WERI-Rb-1 (cell line): ENCODE data around the gene VSIG10L2.

Experiments used
- DNase-seq: peaks from one replicate; pipeline ENCODE4 v3.0.0-alpha.2; 2020
- H3K27ac ChIP-seq: fragments of 250-450 bp; sonication (Bioruptor Pico); 2 replicates; pipeline ENCODE4 v1.5.1; 2020; ENCODE audit warnings: mild to moderate bottlenecking, moderate library complexity
- H3K27me3 ChIP-seq: fragments of 250-450 bp; sonication (Bioruptor Pico); 2 replicates; pipeline ENCODE4 v1.5.1; 2021; ENCODE audit warnings: mild to moderate bottlenecking, low read depth, moderate library complexity; ENCODE audit not compliant: insufficient read depth, severe bottlenecking
- H3K36me3 ChIP-seq: fragments of 250-450 bp; sonication (Bioruptor Pico); 2 replicates; pipeline ENCODE4 v1.5.1; 2020; ENCODE audit warnings: mild to moderate bottlenecking, moderate library complexity
- H3K4me3 ChIP-seq: 2 replicates; pipeline ENCODE4 v1.5.1; 2011; ENCODE audit warnings: low read depth, mild to moderate bottlenecking, control low read depth, low read length
- H3K9me3 ChIP-seq: fragments of 250-450 bp; sonication (Bioruptor Pico); 2 replicates; pipeline ENCODE4 v1.5.1; 2021; ENCODE audit warnings: mild to moderate bottlenecking, moderate library complexity; ENCODE audit not compliant: severe bottlenecking
- TF ChIP-seq, protein P1 (sequence below): IDR thresholded peaks from 2 replicates; pipeline ENCODE4 v1.5.1; 2011; ENCODE audit warnings: low read depth, mild to moderate bottlenecking, control low read depth, inconsistent platforms, low read length

VSIG10L2 gene

DNA sequence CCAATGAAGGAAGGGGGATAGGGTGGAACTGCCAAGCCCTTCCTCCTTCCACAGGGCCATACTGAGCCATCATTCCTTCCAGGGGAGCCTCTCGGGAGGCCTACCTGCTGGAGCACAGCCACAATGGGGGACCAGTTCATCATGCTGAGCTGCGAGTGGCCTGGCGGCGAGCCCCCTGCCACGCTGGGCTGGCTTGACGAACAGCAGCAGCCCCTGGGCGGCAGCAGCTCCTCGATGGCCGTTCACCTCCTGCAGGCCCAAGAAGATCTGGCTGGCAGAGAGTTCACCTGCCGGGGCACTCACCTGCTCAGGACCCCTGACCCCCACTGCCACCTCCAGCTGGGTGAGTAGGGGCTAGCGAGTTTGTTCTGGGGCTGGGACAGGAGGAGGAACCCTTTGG lies 5.9 kb downstream of the VSIG10L2 start:
- no peak for DNase-seq
- H3K27me3 ChIP-seq = no peaks in the 10 kb centered on the region
- TF ChIP-seq, protein P1, sequence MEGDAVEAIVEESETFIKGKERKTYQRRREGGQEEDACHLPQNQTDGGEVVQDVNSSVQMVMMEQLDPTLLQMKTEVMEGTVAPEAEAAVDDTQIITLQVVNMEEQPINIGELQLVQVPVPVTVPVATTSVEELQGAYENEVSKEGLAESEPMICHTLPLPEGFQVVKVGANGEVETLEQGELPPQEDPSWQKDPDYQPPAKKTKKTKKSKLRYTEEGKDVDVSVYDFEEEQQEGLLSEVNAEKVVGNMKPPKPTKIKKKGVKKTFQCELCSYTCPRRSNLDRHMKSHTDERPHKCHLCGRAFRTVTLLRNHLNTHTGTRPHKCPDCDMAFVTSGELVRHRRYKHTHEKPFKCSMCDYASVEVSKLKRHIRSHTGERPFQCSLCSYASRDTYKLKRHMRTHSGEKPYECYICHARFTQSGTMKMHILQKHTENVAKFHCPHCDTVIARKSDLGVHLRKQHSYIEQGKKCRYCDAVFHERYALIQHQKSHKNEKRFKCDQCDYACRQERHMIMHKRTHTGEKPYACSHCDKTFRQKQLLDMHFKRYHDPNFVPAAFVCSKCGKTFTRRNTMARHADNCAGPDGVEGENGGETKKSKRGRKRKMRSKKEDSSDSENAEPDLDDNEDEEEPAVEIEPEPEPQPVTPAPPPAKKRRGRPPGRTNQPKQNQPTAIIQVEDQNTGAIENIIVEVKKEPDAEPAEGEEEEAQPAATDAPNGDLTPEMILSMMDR = no peak
- H3K27ac ChIP-seq = no peak overlapping the region
- H3K9me3 ChIP-seq = no peaks in the 10 kb centered on the region
- no peak overlapping the region for H3K4me3 ChIP-seq
- H3K36me3 ChIP-seq = no peaks in the 10 kb centered on the region; the same call in 1 of the 2 replicates

DNA sequence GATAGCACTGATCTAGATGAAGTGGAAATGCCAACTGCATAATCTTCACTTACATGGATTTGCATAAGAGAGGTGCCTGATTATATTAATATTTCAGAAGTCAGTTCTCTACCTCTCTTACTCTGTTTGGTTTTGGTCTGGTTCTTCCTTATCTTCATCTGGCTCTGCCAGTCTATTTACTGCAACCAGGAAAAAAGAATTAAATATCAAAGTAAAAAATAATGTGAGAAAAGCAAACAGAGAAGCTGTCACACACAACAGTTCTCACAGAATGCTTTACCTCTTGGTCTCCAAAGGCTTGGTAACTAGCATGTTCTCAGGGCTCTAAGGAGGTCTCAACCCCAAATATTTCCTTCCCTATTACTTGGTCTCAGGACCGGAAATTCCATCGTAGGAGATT lies 6.7 kb downstream of the VSIG10L2 start:
- TF ChIP-seq, protein P1 = no peak
- Histone ChIP-seq H3K36me3 (no peaks in the 10 kb centered on the region; the same call in 1 of the 2 replicates), H3K27me3 (no peaks in the 10 kb centered on the region), H3K4me3 (no peak overlapping the region), H3K9me3 (no peaks in the 10 kb centered on the region), H3K27ac (no peak overlapping the region)
- DNase-seq = no peak

DNA sequence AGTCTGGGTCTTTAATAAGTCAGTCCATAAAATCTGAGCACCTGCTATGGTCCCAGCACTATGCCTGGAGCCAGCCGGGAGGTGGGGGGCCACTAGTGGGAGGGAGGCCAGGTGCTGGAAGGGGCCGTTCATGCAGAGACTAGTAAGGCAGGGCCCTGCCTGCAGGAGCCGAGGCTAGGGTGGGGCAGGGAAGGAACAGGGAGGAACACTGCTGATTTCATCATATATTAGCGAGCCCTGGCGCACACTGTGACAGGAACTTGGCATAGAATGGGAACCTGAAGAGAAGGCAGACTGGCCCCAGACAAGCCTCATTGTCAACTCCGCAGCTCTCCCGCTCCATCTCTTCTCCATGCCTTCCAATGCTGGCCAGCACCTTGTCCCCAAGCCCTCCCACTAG lies 7.1 kb downstream of the VSIG10L2 start:
- no peaks in the 10 kb centered on the region; the same call in 1 of the 2 replicates for H3K36me3 ChIP-seq
- no peak overlapping the region for H3K4me3 ChIP-seq
- H3K27me3 ChIP-seq = no peaks in the 10 kb centered on the region
- DNase-seq = no peak
- H3K9me3 ChIP-seq = no peaks in the 10 kb centered on the region
- no peak overlapping the region for H3K27ac ChIP-seq
- TF ChIP-seq, protein P1 = no peak

DNA sequence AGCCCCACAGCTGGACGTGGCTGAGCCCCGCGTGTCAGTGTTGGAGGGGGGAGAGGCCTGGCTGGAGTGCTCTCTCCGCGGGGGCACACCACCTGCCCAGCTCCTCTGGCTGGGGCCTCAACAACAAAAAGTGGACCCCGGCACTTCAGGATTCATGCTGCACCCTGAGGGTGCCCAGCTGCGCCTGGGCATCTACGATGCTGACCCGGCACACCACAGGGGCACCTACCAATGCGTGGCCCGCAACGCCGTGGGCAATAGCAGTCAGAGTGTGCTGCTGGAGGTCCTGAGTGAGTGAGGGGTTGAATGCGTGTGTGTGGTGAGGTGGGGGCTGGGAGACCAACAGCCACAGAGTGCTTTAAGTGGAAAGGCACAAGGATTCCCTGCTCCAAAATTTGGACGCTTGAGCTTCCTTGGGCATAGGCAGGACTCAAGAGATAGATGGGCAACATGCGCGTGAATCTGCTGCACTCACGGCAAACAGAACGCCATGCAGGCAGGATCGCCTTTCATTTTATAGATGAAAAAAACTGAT lies 7.6 kb downstream of the VSIG10L2 start:
- Histone ChIP-seq H3K27me3 (no peaks in the 10 kb centered on the region), H3K27ac (no peak overlapping the region), H3K36me3 (no peaks in the 10 kb centered on the region; the same call in 1 of the 2 replicates), H3K9me3 (no peaks in the 10 kb centered on the region), H3K4me3 (no peak overlapping the region)
- no peak for DNase-seq
- TF ChIP-seq, protein P1 = no peak

DNA sequence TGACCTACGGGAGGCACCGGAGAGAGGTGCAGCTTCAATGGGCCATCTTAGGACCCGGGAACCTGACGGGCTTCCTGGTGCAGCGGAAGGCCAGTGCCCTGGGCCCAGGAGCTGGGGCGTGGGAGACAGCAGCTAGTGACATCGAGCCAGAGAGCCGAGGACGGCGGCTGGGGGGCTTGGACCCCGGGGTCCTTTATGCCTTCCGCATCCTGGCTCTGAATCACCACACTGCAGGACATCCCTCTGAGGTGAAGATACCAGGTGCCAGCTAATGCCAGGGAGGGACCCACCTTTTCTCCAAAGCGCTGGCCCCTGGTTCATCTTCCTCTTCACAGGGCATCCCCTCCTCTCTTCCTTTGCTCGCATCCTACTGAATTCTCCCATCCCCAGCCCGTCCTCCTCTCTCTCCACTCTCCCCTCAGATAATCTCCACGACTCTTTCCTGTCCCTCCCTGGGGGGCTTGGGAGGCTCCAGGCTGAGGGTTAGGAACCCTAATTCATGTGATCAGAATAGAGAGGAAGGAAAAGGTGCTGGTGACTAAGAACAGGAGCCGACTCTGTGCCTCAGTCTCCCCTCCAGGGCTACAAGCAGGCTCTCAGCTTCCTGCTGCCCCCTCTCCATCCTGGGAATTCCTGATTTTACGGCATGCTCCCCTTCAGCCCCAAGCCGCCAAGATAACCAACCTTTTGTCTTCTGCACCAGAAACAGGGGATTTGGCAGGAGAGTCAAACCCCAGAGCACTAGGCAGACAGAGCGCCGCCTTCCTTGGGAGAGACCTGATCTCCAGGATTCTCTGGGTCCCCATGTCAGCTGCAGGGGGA lies 8.5 kb downstream of the VSIG10L2 start:
- no peak for DNase-seq
- peaks cover 6% of the 10 kb centered on the region for H3K36me3 ChIP-seq
- H3K9me3 ChIP-seq = no peaks in the 10 kb centered on the region
- H3K27me3 ChIP-seq = no peaks in the 10 kb centered on the region
- TF ChIP-seq, protein P1 = no peak
- H3K4me3 ChIP-seq = no peak overlapping the region
- no peak overlapping the region for H3K27ac ChIP-seq
